H1 (cell line): ENCODE results near the gene SPRING1. TPM values are rescaled to one million over a fixed set of nuclear protein-coding genes. Genes with fewer than 3 reads are reported as not detected.

Experiments used
- CTCF ChIA-PET: fragments of 300-600 bp; sonication (Branson Sonifier 250); formaldehyde crosslinking; loops from one replicate; lab custom pipeline; 2021; ENCODE audit not compliant: partially characterized antibody; lab: Charles Lee
- POLR2A ChIA-PET: fragments of 300-600 bp; sonication (Branson Sonifier 250); formaldehyde crosslinking; loops from one replicate; lab custom pipeline; 2021; ENCODE audit warnings: inconsistent platforms; ENCODE audit not compliant: partially characterized antibody; lab: Charles Lee
- DNase-seq, 2 experiments: peaks; one replicate each; pipeline versions ENCODE4 v3.0.0 to v3.0.0-alpha.2; 2010 to 2022; ENCODE audit warnings: low spot score in 2 of 2, low read depth in 1 of 2, mixed read lengths in 1 of 2
- FAIRE-seq: peaks from 2 replicates; lab custom pipeline; 2011; peaks lifted over from hg19 to GRCh38; lab: Jason Lieb, UNC
- H2AFZ ChIP-seq: 2 replicates; pipeline ENCODE4 v1.8.1; 2012; ENCODE audit warnings: low read length, inconsistent platforms
- H2AK5ac ChIP-seq: 2 replicates; pipeline ENCODE4 v1.6.1; 2013; ENCODE audit warnings: low read depth, low read length
- H2BK120ac ChIP-seq: replicated peaks from 2 replicates; pipeline ENCODE3; 2013; ENCODE audit warnings: low read depth, low read length, inconsistent platforms
- H2BK12ac ChIP-seq: 2 replicates; pipeline ENCODE4 v1.6.1; 2013; ENCODE audit warnings: low read depth, low read length
- H2BK15ac ChIP-seq: 2 replicates; pipeline ENCODE4 v1.6.1; 2013; ENCODE audit warnings: low read length
- H2BK20ac ChIP-seq: 2 replicates; pipeline ENCODE4 v1.6.1; 2013; ENCODE audit warnings: low read length
- H2BK5ac ChIP-seq: 2 replicates; pipeline ENCODE4 v1.6.1; 2013; ENCODE audit warnings: low read depth, low read length
- H3K14ac ChIP-seq: 2 replicates; pipeline ENCODE4 v1.6.1; 2013; ENCODE audit warnings: inconsistent platforms; ENCODE audit not compliant: insufficient read length
- H3K18ac ChIP-seq: 2 replicates; pipeline ENCODE4 v1.6.1; 2013; ENCODE audit warnings: low read length; ENCODE audit errors: extremely low read depth
- H3K23ac ChIP-seq: 2 replicates; pipeline ENCODE4 v1.6.1; 2013; ENCODE audit warnings: inconsistent platforms; ENCODE audit not compliant: insufficient read length
- H3K23me2 ChIP-seq: 2 replicates; pipeline ENCODE4 v1.6.1; 2013; ENCODE audit warnings: low read depth, low read length
- H3K27ac ChIP-seq: 2 replicates; pipeline ENCODE4 v1.6.1; 2011; ENCODE audit warnings: low read depth, low read length, inconsistent platforms
- H3K27me3 ChIP-seq, 4 experiments: replicated peaks in 1 of 4; 1 replicate in 1 of 4; 2 replicates in 3 of 4; pipeline versions ENCODE4 v1.6.1 to v1.8.1; 2011 to 2013; ENCODE audit warnings: low read length in 3 of 4, mild to moderate bottlenecking in 3 of 4, inconsistent platforms in 2 of 4, mixed read lengths in 2 of 4, moderate library complexity in 1 of 4; ENCODE audit not compliant: control insufficient read depth in 3 of 4, insufficient read depth in 3 of 4; ENCODE audit errors: extremely low read depth in 1 of 4
- H3K36me3 ChIP-seq, 4 experiments: 2 replicates each; pipeline versions ENCODE4 v1.6.1 to v1.8.1; 2011 to 2013; ENCODE audit warnings: mild to moderate bottlenecking in 4 of 4, low read length in 3 of 4, moderate library complexity in 2 of 4, control low read depth in 1 of 4, inconsistent platforms in 1 of 4; ENCODE audit not compliant: insufficient read depth in 4 of 4, control insufficient read depth in 2 of 4
- H3K4ac ChIP-seq: replicated peaks from 2 replicates; pipeline ENCODE3; 2013; ENCODE audit warnings: low read length, low read depth, mixed read lengths, inconsistent platforms; ENCODE audit not compliant: insufficient read length
- H3K4me1 ChIP-seq, 4 experiments: replicated peaks in 1 of 4; 1 replicate in 1 of 4; 2 replicates in 3 of 4; pipeline versions ENCODE4 v1.6.1 to v1.8.1; 2011 to 2013; ENCODE audit warnings: low read length in 3 of 4, inconsistent platforms in 2 of 4, mixed read lengths in 1 of 4; ENCODE audit not compliant: insufficient read depth in 4 of 4, control insufficient read depth in 3 of 4
- H3K4me2 ChIP-seq, 2 experiments: 2 replicates each; pipeline versions ENCODE4 v1.6.1 to v1.8.1; 2011 to 2013; ENCODE audit warnings: low read depth in 2 of 2, low read length in 2 of 2, control low read depth in 1 of 2, inconsistent platforms in 1 of 2, mild to moderate bottlenecking in 1 of 2; ENCODE audit not compliant: insufficient read depth in 1 of 2
- H3K4me3 ChIP-seq, 4 experiments: fragments of 200-600, 300-600 bp in 1 of 4; sonication (generic), shearing (Covaris generic), sonication (Bioruptor Twin) in 1 of 4; 2 replicates each; pipeline versions ENCODE4 v1.5.1 to v1.8.1; 2011 to 2016; ENCODE audit warnings: low read length in 4 of 4, low read depth in 3 of 4, control low read depth in 2 of 4, inconsistent platforms in 2 of 4, mild to moderate bottlenecking in 2 of 4, mixed read lengths in 1 of 4, moderate library complexity in 1 of 4; ENCODE audit not compliant: insufficient read depth in 2 of 4; ENCODE audit errors: extremely low read depth in 1 of 4
- H3K56ac ChIP-seq: replicated peaks from 2 replicates; pipeline ENCODE3; 2013; ENCODE audit warnings: low read depth, mild to moderate bottlenecking, mixed read lengths, low read length, inconsistent platforms; ENCODE audit not compliant: insufficient read length
- H3K79me1 ChIP-seq: 2 replicates; pipeline ENCODE4 v1.6.1; 2013; ENCODE audit warnings: low read depth, low read length, control low read depth
- H3K79me2 ChIP-seq, 2 experiments: 2 replicates each; pipeline versions ENCODE4 v1.6.1 to v1.8.1; 2012 to 2013; ENCODE audit warnings: low read length in 2 of 2, mild to moderate bottlenecking in 2 of 2, inconsistent platforms in 1 of 2; ENCODE audit not compliant: insufficient read depth in 2 of 2, control insufficient read depth in 1 of 2
- H3K9ac ChIP-seq, 4 experiments: replicated peaks in 1 of 4; 1 replicate in 1 of 4; 2 replicates in 3 of 4; pipeline versions ENCODE4 v1.6.1 to v1.8.1; 2011 to 2013; ENCODE audit warnings: low read depth in 3 of 4, low read length in 3 of 4, control low read depth in 2 of 4, mild to moderate bottlenecking in 2 of 4, moderate library complexity in 2 of 4, inconsistent platforms in 1 of 4; ENCODE audit errors: extremely low read depth in 1 of 4
- H3K9me3 ChIP-seq, 2 experiments: 2 replicates each; pipeline versions ENCODE4 v1.6.1 to v1.8.1; 2012 to 2013; ENCODE audit warnings: mild to moderate bottlenecking in 2 of 2, moderate library complexity in 2 of 2, control low read depth in 1 of 2, inconsistent platforms in 1 of 2, low read depth in 1 of 2, low read length in 1 of 2, mixed read lengths in 1 of 2; ENCODE audit not compliant: insufficient read depth in 2 of 2
- H4K20me1 ChIP-seq, 2 experiments: replicated peaks in 1 of 2; 2 replicates each; pipeline versions ENCODE3 to v1.8.1; 2011 to 2013; ENCODE audit warnings: inconsistent platforms in 2 of 2, low read length in 2 of 2, mild to moderate bottlenecking in 1 of 2; ENCODE audit not compliant: insufficient read depth in 2 of 2, control insufficient read depth in 1 of 2
- H4K5ac ChIP-seq: 2 replicates; pipeline ENCODE4 v1.6.1; 2013; ENCODE audit warnings: low read length, low read depth, mixed read lengths, inconsistent platforms; ENCODE audit not compliant: insufficient read length
- H4K8ac ChIP-seq: 2 replicates; pipeline ENCODE4 v1.8.0; 2013; ENCODE audit warnings: mild to moderate bottlenecking, moderate library complexity, low read length, inconsistent platforms; ENCODE audit not compliant: insufficient read depth; ENCODE audit errors: extremely low read depth
- H4K91ac ChIP-seq: replicated peaks from 2 replicates; pipeline ENCODE3; 2013; ENCODE audit warnings: low read length, mixed read lengths, inconsistent platforms; ENCODE audit not compliant: insufficient read length
- GABPA ChIP-seq: IDR thresholded peaks from 2 replicates; pipeline ENCODE4 v1.6.1; 2011; ENCODE audit warnings: mild to moderate bottlenecking, low read length, moderate library complexity, borderline replicate concordance; ENCODE audit not compliant: insufficient read depth
- MAFK ChIP-seq: IDR thresholded peaks from 2 replicates; pipeline ENCODE4 v1.6.1; 2012; ENCODE audit warnings: low read depth, mild to moderate bottlenecking, improper control_type of control experiment, low read length
- WGBS, 2 experiments: shearing (Covaris generic) in 1 of 2; methylation state at CpG; one replicate each; pipeline versions ENCODE4 v1.1.6 to v1.1.7; 2013 to 2015; ENCODE audit warnings: low lambda C conversion rate in 2 of 2, mixed read lengths in 2 of 2, inconsistent platforms in 1 of 2, low coverage in 1 of 2, missing lambda C conversion rate in 1 of 2; ENCODE audit not compliant: insufficient replicate concordance in 2 of 2, insufficient coverage in 1 of 2, insufficient read length in 1 of 2; ENCODE audit errors: extremely low coverage in 1 of 2, missing lambda C conversion rate in 1 of 2; 5-methylcytosine and 5-hydroxymethylcytosine counted together
- polyA plus RNA-seq, 7 experiments: library from polyadenylated mRNA; depleted of rRNA in 3 of 7; stranded (reverse) in 5 of 7; unstranded in 2 of 7; fragments of >200 nt in 5 of 7; fragments of 200-250 nt in 2 of 7; gene quantifications; 1 replicate in 5 of 7; 2 replicates in 1 of 7; 4 replicates in 1 of 7; pipeline versions ENCODE4 v1.2.1 to v1.2.3, GENCODE V29; 2011 to 2013; ENCODE audit warnings: missing spikeins in 2 of 7, mixed read lengths in 2 of 7
- total RNA-seq: library from RNA; stranded (reverse); fragmentation: NEBNext Ultra II Directional; extraction: Animal tissue kit (Norgen Biotek cat#: 25700); gene quantifications from 2 replicates; pipeline ENCODE4 v1.2.1, GENCODE V29; 2021

SPRING1 gene
- total and polyA plus RNA-seq, 2 of the 8 experiments (the other 6 are each of a cell fraction or from before 2014, with no cell fraction given) = 14.3 to 46.5 TPM

- POLR2A ChIA-PET = interaction anchor here (0.6 kb wide), 1 partner anchor 1217 kb away, joined by 3 read pairs; no protein-coding TSS in a partner anchor
- Histone ChIP-seq H2BK12ac (no peak overlapping the region), H4K20me1 (peaks cover 0 to 3% of the 10 kb centered on the region in 2 experiments), H3K56ac (no peak overlapping the region), H2BK15ac (no peak overlapping the region), H3K36me3 (peaks cover 0 to 12% (median 6%) of the 10 kb centered on the region in 4 experiments; a peak in 3 of 8 replicates), H3K23me2 (no peaks in the 10 kb centered on the region), H4K5ac (no peak overlapping the region), H3K79me2 (no peaks in the 10 kb centered on the region), H3K4me1 (no peaks in the 10 kb centered on the region), H2AK5ac (no peak overlapping the region), H2AFZ (no peak overlapping the region), H3K4ac (no peak overlapping the region), H3K9ac (no peak overlapping the region), H3K27ac (no peak overlapping the region), H3K23ac (no peak overlapping the region), H4K91ac (no peak overlapping the region), H3K4me3 (no peak overlapping the region), H2BK5ac (no peak overlapping the region), H3K18ac (no peak overlapping the region), H3K27me3 (no peaks in the 10 kb centered on the region), H4K8ac (no peak overlapping the region), H3K4me2 (no peak overlapping the region), H2BK120ac (no peak overlapping the region), H3K79me1 (no peaks in the 10 kb centered on the region), H3K9me3 (no peaks in the 10 kb centered on the region), H2BK20ac (no peak overlapping the region), H3K14ac (no peak overlapping the region)
- FAIRE-seq (no peak), DNase-seq (no peak)
- TF ChIP-seq MAFK = no peak
- TF ChIP-seq GABPA = no peak
- CTCF ChIA-PET = interaction anchor here (3.8 kb wide), 1 partner anchor 10 kb away, joined by 16 read pairs; no protein-coding TSS in a partner anchor
- WGBS, 2 experiments = 81% methylated on average over 9 of the region's 26 CpGs; no CpG with 5 or more reads in 1 of the 2 experiments
Observed at GRCh38 chr12:116749884-116750283, 12.0 kb upstream of the SPRING1 start.
